GM12865 (cell line): ENCODE measurements around the gene MAN2B2.

Experiments
- DNase-seq: peaks from one replicate; pipeline ENCODE4 v3.0.0; 2010; ENCODE audit warnings: low read depth
- H3K4me3 ChIP-seq: 2 replicates; pipeline ENCODE4 v1.5.1; 2011; ENCODE audit warnings: mild to moderate bottlenecking, low read depth, low read length, control low read depth
- CTCF ChIP-seq: IDR thresholded peaks from 2 replicates; pipeline ENCODE4 v1.5.1; 2011; ENCODE audit warnings: low read length, control low read depth, low read depth, inconsistent platforms; ENCODE audit not compliant: insufficient read depth; ENCODE audit errors: missing control alignments

MAN2B2 gene

GRCh38 chr4:6606465-6607235 lies 31.7 kb downstream of the MAN2B2 start:
- H3K4me3 ChIP-seq, result no peak overlapping the region
- no peak for TF ChIP-seq CTCF
- DNase-seq, result no peak

GRCh38 chr4:6607368-6608055 lies 32.5 kb downstream of the MAN2B2 start:
- no peak overlapping the region for H3K4me3 ChIP-seq
- no peak for TF ChIP-seq CTCF
- DNase-seq, result no peak

GRCh38 chr4:6608758-6609414 lies 33.9 kb downstream of the MAN2B2 start:
- H3K4me3 ChIP-seq, result no peak overlapping the region
- DNase-seq, result no peak
- no peak for TF ChIP-seq CTCF

- no peak for DNase-seq
- H3K4me3 ChIP-seq, result no peak overlapping the region
- no peak for TF ChIP-seq CTCF
Measured at GRCh38 chr4:6609415-6610079, 34.6 kb downstream of the MAN2B2 start.

GRCh38 chr4:6610856-6611430 lies 36.0 kb downstream of the MAN2B2 start:
- TF ChIP-seq CTCF, result no peak
- H3K4me3 ChIP-seq, result no peak overlapping the region
- no peak for DNase-seq

GRCh38 chr4:6612961-6613675 lies 38.1 kb downstream of the MAN2B2 start:
- no peak for DNase-seq
- no peak overlapping the region for H3K4me3 ChIP-seq
- TF ChIP-seq CTCF, result no peak
